Cardiac muscle cell (in vitro differentiated cells and primary cell): ENCODE results near the gene IGF2R. TPM values are rescaled to one million over a fixed set of nuclear protein-coding genes. Genes with fewer than 3 reads are reported as not detected.

Experiments used
- DNase-seq, 2 donors: peaks; one replicate each; pipeline versions ENCODE4 v3.0.0 to v3.0.0-alpha.2; 2010 to 2017; ENCODE audit warnings: low read depth in 1 of 2, low spot score in 1 of 2
- H3K27ac ChIP-seq: fragments of 200-600 bp; sonication (generic); 2 replicates; pipeline ENCODE4 v1.5.1; 2016
- H3K27me3 ChIP-seq: fragments of 200-600 bp; sonication (generic); 2 replicates; pipeline ENCODE4 v1.6.0; 2016; ENCODE audit warnings: control low read depth
- H3K36me3 ChIP-seq: fragments of 200-600 bp; sonication (generic); 2 replicates; pipeline ENCODE4 v1.5.1; 2016; ENCODE audit warnings: control low read depth
- H3K4me1 ChIP-seq: fragments of 200-600 bp; sonication (generic); 2 replicates; pipeline ENCODE4 v1.8.1; 2017; ENCODE audit warnings: low read depth, mild to moderate bottlenecking, mixed run types
- H3K4me3 ChIP-seq: fragments of 200-600 bp; sonication (generic); 2 replicates; pipeline ENCODE4 v1.5.1; 2016; ENCODE audit warnings: mild to moderate bottlenecking
- H3K9me3 ChIP-seq: fragments of 200-600 bp; sonication (generic); 2 replicates; pipeline ENCODE4 v1.5.1; 2017; ENCODE audit warnings: low read depth, mild to moderate bottlenecking, control low read depth
- CTCF ChIP-seq: IDR thresholded peaks from 2 replicates; pipeline ENCODE4 v1.5.1; 2012; ENCODE audit warnings: low read depth, mild to moderate bottlenecking, low read length
- polyA plus RNA-seq: library from polyadenylated mRNA; unstranded; fragments of >200 nt; fragmentation: Nextera tagmentation; extraction: Ambion mirVana; gene quantifications from 2 replicates; pipeline ENCODE4 v1.2.1, GENCODE V29; 2016
- total RNA-seq: library from RNA; depleted of rRNA; stranded (reverse); fragments of >200 nt; gene quantifications from 2 replicates; pipeline ENCODE4 v1.2.3, GENCODE V29; 2016

The IGF2R gene
- total and polyA plus RNA-seq, 2 experiments from 2014 or later, result 25.8 to 45.4 TPM

- no peak overlapping the region for H3K27ac ChIP-seq
- H3K4me1 ChIP-seq, result peaks cover 27% of the 10 kb centered on the region
- TF ChIP-seq CTCF, result no peak
- no peaks in the 10 kb centered on the region for H3K9me3 ChIP-seq
- peak in 1 of 2 donors; percentile 88 for DNase-seq
- H3K4me3 ChIP-seq, result no peak overlapping the region
- no peaks in the 10 kb centered on the region for H3K36me3 ChIP-seq
- H3K27me3 ChIP-seq, result no peaks in the 10 kb centered on the region
Observed at GRCh38 chr6:159981403-159982245, 12.7 kb downstream of the IGF2R start.

GRCh38 chr6:159982731-159983506 lies 14.0 kb downstream of the IGF2R start:
- Histone ChIP-seq H3K9me3 (no peaks in the 10 kb centered on the region), H3K36me3 (no peaks in the 10 kb centered on the region), H3K27ac (no peak overlapping the region), H3K4me3 (no peak overlapping the region), H3K27me3 (no peaks in the 10 kb centered on the region), H3K4me1 (peaks cover 20% of the 10 kb centered on the region)
- DNase-seq, result peak in 1 of 2 donors; percentile 88
- TF ChIP-seq CTCF, result no peak

- peak in 1 of 2 donors; percentile 69 for DNase-seq
- Histone ChIP-seq H3K4me3 (no peak overlapping the region), H3K4me1 (peaks cover 14% of the 10 kb centered on the region), H3K9me3 (no peaks in the 10 kb centered on the region), H3K27ac (no peak overlapping the region), H3K27me3 (no peaks in the 10 kb centered on the region), H3K36me3 (no peaks in the 10 kb centered on the region)
- TF ChIP-seq CTCF, result no peak
Observed at GRCh38 chr6:159983641-159984080, 14.8 kb downstream of the IGF2R start.

- H3K36me3 ChIP-seq, result no peaks in the 10 kb centered on the region
- peak in 1 of 2 donors; percentile 91 for DNase-seq
Observed at GRCh38 chr6:159984268-159984786, 15.4 kb downstream of the IGF2R start.

More at GRCh38 chr6:159984268-159984786, 15.4 kb downstream of the IGF2R start:
- peaks cover 8% of the 10 kb centered on the region for H3K4me1 ChIP-seq
- H3K9me3 ChIP-seq, result no peaks in the 10 kb centered on the region
- TF ChIP-seq CTCF, result no peak
- H3K27me3 ChIP-seq, result no peaks in the 10 kb centered on the region
- no peak overlapping the region for H3K4me3 ChIP-seq
- no peak overlapping the region for H3K27ac ChIP-seq
